Activated CD4-positive, alpha-beta T cell treated with anti-CD3 and anti-CD28 coated beads, Interleukin-2, amount 50 U/mL, for 48 hours (primary cell): ENCODE measurements around the gene LPCAT4.
A peak's percentile ranks its signal among the peaks of the same experiment; 100 is the strongest.

Source experiments
- DNase-seq, 2 experiments: peaks; one replicate each; pipeline ENCODE4 v3.0.0-alpha.2; 2020

LPCAT4 gene

DNA sequence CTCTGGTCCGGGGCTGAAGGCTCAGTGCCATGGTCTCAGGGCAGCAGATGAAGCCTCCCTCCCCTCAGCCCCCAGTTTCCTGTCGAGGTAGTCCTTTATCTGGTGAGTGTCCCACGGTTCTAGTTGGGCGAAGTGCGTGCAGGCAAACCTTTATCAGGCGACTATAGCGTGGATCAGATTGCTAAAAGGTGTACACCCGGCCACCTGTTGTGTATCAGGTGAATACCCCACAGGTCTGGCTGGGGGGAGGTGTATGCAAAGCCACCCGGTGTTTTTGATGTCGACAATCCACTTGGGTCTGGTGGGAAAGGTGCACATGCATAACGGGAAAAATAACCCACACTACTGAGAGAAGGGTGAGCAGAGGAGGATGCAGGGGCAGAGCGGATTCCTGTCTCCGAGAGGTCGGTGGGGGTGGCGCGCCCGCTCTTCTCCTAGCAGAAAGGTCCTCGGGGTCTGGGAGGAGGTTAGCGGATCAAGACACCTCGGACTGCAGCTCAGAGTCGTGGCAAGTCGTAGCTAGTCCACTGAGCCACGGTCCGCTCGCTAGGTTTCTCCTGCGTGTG lies 29.9 kb downstream of the LPCAT4 start:
- peak; percentile 28 to 39 for DNase-seq

DNA sequence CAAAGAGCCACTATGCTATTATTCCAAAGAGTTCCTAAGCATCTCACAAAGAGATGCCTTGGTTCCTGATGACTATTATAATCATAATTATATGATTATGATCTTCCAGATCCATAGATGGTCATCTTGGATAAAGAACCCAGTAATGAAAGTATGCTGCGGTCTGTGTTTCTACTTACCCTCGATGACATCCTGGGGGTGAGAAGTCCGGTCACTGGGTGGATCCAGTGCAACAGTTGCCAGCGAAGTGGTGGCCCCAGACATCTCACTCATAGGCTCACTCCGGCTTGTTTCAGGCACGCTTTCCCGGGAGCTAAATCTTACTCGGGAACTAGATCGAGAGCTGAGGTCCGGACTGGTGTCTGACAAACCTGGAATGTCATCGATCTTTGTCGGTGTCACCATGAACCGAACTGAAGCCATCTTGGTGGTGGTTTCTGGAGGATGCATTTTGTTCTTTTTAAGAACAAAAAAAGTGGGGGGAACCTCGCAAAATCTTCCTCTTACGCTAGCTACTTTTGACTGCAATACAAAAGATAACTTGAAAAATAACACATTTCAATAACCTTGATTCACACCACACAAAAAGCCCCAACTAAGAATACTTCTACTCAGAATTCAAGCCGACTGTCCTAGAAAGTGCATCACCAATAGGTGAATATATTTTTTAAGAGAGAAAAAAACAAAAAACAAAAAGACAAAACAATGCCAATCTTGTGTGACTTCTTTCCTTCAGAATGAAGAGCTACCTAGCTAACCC lies 30.6 kb downstream of the LPCAT4 start:
- DNase-seq: no peak

DNA sequence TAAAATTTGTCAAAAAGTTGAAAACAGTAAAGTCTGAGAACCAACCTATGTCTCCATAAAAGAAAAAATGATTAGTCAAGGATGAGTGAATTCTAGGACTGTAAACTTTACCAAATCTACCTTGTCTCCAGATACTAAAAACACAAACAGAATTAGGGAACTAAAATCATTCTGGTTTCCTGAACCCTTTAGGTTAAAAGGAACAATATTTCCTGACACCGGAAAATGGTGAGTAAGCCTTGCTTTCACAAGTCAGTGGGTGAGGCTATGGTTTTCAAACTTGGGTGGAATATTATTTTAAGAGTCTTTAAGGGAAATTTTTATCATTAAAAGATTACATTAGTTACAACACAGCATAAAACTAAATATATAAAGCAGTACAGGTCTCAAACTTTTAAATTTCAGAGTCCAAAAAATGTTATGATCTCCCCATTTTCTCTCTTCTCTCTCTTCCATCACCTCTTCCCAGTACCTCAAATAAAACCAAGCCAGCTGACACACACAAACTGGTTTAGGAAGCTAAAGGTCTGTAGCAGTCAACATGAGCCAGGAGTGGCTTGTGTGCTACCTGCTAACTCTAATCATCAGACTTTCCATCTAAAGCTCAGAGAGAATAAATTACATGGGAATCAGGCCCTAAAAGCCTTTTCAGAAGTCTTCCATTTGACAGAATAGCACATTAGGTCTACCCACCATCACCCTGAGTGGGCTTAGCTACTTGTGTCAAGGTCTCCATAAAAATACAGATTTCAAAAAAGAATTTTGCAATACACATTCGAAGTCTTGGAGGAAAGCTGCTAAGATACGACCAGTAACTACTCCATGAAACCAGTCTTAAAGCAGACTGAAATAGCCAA lies 31.6 kb downstream of the LPCAT4 start:
- no peak for DNase-seq

DNA sequence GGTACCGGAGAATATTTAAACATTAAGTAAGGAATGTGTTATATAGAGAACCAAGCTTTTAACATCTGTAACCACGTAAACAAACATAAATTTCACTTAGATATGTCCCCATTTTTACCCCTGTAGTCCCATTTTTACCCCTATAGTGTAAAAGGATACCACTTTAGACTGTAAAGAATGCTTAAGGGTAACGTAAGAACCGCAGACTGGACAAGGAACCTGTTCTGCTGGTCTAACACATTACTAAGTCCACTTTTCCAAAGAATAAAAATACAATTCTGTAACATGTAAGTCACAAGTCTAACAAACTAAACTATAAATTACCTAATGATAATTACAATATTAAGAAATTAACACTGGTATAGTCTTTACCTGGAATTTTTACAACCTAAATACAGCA lies 32.3 kb downstream of the LPCAT4 start:
- no peak for DNase-seq

DNA sequence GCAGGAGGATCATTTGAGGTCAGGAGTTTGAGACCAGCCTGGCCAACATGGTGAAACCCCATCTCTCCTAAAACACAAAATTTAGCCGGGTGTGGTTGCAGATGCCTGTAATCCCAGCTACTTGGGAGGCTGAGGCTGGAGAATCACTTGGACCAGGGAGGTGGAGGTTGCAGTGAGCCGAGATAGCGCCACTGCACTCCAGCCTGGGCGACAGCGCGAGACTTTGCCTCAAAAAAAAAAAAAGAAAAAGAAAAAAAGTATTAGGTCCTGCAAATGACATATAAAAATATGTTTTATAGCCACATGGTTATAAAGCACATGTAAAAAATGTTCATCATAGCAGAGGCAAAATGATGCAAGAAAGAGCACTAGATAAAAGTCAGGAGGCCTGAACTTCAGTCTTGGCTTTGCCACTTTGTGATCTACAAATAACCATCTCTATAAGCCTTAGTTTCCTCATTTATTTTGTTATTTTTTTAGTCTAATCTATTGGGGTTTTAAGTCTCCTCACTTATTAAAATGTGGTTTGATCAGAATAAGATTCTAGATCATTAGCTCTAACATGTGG lies 34.4 kb downstream of the LPCAT4 start:
- no peak for DNase-seq

DNA sequence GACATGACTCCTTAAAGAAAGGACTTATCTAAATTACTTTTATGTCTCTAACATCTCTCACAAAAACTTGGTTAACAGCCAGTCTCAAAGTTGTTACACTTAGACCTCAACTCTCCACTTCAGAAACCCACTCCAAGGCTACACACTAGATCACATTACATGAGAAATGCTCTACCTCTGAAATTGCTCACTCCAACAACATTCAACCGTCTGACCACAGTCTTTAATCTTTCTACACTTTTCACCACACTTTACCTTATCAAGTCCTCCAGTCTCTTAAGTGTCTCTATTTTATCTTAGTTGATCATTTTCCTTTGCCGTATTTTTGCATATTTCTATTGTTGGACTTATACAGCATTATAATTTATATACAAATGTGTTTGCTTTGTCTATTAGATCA lies 35.2 kb downstream of the LPCAT4 start:
- DNase-seq: no peak

DNA sequence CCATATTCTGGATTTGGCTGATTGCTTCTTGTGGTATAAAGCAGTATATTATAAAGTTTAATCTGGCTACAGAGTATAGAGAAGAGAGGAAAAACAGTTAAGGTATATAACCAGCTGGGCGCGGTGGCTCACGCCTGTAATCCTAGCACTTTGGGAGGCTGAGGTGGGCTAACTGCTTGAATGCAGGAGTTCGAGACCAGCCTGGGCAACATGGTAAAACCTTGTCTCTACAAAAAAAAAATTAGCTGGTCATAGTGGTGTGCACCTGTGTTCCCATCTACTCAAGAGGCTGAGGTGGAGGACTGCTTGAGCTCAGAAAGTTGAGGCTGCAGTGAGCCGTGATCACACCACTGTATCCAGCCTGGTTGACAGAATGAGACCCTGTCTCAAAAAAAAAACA lies 36.7 kb downstream of the LPCAT4 start:
- DNase-seq: no peak

DNA sequence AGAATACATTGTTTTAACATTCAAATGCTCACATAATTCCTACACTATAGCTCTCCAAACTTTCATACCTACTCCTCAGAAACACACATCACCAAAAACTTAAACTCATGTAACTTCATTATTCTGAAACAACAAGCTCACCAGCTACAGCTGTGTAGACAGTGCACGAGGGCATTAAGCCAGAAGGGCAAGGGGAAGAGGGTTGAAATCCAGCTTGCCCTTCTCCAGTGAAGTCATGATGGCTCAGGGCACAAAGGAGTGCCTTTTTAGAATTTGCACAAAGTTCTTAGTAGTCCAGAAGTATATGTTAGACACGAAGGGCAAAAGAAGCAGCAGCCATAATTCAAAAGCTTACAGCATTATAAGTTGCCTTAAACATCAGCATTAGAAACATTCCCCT lies 38.0 kb downstream of the LPCAT4 start:
- no peak for DNase-seq

DNA sequence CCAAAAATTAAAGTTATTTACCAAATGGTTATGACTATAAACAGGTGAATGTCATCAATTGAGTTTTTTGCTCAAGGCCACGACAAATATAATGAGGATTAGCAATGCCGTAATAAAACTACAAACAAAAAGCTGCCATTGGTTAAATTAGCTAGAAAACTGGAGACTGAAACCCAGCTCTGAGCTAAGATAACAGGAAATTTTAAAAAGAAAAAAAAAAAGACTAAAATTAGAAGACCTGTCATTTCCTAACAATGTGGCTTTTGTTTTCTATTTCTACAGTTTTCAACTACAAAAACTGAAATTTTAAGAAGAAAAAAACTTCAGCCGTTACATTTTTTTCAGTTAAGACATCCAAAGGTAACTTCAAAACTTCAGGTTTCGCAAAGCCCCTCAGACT lies 39.1 kb downstream of the LPCAT4 start:
- no peak for DNase-seq

DNA sequence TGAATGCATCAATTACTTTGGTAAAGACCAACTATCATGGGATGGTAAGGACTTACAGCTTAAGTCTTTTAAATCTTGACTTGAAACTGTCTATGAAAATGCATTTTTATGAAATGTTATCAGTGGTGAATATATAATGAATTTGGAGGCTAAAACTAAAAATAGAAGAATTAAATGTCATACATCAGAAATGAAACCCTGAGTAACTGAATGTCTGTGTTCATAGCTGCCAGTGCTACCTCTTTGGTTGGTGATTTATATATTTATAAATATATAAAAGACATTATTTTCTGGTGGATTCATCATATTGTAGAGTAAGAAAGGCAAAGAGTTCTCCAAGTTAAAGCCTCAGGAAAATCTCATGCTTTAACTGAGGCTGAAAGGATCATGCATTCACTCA lies 41.6 kb downstream of the LPCAT4 start:
- DNase-seq: no peak

DNA sequence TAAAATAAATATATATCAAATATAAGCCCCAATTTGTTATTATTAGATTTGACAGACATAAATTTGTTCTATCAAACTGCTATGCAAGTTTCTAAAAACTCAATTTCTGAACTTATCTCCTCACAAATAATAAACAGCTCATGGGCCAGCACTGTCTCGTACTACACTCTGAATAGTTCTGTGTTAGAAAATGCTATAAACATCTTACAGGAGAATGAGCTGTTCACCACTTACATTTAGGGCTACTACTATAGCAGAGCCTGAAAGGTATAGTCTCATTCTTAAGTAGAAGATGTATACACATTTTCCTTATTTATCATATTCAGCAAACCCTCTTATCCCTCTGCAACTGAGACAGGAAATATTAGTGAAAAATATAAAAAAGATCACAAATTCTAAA lies 42.1 kb downstream of the LPCAT4 start:
- no peak for DNase-seq

DNA sequence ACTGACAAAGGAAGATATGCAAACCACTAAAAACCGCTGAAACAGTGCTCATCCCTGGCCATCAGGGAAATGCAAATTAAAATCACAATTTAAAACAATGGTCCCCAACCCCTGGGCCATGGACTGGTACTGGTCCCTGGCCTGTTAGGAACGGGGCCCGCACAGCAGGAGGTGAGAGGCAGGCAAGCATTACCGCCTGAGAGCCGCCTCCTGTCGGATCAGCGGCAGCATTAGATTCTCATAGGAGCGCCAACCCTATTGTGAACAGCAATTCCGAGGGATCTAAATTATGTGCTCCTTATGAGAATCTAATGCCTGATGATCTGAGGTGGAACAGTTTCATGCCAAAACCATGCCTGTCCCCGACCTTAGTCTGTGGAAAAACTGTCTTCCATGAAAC lies 43.8 kb downstream of the LPCAT4 start:
- DNase-seq: no peak

DNA sequence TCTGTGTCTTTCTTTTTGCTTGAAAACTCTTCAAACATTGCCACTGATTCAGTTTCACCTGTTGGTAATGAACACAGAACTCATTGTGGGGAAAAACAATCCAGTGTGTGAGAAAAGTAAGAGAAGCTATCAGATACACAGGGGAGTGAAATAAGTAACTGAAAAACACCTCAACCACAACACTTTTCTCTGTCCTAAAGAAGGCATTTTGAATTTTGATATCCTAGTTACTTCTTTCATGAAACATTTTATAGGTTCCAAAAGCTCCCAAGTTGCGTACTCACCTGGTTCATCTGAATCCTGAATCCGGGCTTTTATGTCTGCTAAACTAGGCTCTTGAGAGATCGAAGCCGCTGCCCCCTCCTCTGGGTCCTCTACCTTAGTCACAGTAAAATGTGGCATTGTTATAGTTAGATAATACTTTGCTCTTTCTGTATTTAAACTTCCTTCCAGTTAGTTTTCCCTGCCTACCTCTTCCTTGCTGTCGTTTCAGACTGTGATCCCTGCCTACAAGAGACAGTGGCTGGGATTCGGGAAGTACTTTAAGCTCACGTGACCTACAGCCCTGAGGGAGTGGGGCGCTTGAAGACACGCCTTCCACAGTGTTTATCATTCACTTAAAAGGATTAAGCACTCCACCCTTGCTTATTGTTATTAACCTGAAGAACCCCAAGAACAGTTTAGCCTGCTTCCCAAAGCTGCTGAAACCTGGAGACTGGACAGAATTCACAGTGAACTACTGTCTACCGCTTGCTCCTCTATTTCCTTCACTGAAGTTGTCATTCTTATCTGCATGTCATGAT lies 48.5 kb downstream of the LPCAT4 start:
- no peak for DNase-seq

DNA sequence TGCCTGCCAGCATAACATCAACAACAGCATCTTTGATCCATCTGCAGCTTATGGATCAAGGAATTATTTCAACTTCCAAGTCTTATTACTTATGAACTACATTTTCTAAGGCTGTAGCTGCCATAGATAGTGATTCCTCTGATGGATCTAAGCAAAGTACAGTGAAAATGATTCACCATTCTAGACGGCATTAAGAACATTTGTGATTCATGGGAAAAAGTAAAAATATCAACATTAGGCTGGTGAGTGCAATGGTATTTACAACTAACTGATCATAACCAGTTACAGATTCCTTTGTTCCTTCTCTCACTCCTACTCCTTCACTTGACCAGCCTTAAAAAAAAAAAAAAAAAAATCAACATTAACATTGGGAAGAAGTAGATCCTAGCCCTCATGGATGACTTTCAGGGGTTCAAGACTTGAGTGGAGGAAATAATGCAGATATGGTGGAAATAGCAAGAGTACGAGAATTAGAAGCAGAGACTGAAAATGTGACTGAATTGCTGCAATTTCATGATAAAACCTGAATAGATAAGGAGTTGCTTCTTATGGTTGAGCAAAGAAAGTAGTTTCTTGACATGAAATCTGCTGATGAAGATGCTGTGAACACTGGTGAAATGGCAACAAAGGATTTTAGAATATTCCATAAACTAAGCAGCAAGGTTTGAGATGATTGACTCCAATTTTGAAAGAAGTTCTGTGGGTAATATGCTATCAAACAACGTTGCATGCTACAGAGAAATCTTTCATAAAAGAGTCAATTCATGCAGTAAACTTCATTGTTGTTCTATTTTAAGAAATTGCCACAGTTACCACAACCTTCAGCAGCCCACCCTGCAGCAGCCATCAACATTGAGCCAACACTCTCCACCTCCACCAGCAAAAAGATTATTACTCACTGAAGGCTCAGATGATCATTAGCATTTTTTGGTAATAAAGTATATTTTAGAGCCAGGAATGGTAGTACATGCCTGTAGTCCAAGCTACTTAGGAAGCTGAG lies 52.2 kb downstream of the LPCAT4 start:
- no peak for DNase-seq

DNA sequence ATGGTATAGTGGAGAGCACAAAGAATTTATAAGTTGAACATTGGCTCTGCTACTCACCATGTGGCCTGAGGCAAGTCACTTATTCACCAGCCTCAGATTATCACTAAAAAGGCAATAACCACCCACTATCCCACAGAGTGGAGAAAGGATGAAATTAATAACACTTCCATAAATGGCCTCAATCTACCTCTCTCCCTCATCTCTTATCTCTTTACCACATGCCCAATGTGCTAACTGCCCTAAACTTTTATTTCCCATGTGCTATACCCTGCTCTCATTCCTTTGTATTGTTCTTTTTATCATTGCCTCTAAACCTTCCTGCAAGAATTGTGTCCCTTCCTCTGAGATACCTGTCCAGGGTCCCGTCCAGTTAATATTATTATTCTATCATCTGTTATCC lies 55.4 kb downstream of the LPCAT4 start:
- DNase-seq: no peak
